ENCODE results near the gene FADS6. TPM values are rescaled to one million over a fixed set of nuclear protein-coding genes. Genes with fewer than 3 reads are reported as not detected.

The FADS6 gene
- total and polyA plus RNA-seq, 12 donors = not detected

- intact Hi-C loops (cut with DNase I) = no loop called here
- H3K9me3 ChIP-seq = no peaks in the 10 kb centered on the region
- peaks cover 6 to 84% (median 73%) of the 10 kb centered on the region in 7 donors for H3K27me3 ChIP-seq
- H3K4me1 ChIP-seq = peaks cover 3 to 11% (median 6%) of the 10 kb centered on the region in 9 donors
- no peaks in the 10 kb centered on the region for H3K36me3 ChIP-seq
- H3K4me3 ChIP-seq = no peak overlapping the region
- H3K27ac ChIP-seq = no peak overlapping the region
- WGBS, 2 donors = 70 to 72% methylated on average over 20 of the region's 20 CpGs
- ATAC-seq (no peak), DNase-seq (no peak)
- TF ChIP-seq CTCF (IDR thresholded peaks at IDR 0.05) = no peak
These were observed 1.2 kb downstream of the FADS6 start for GRCh38 chr17:74892013-74892841.

- intact Hi-C loops (cut with DNase I) = no loop called here
- Histone ChIP-seq H3K4me3 (no peak overlapping the region), H3K27ac (no peak overlapping the region), H3K9me3 (no peaks in the 10 kb centered on the region), H3K36me3 (no peaks in the 10 kb centered on the region), H3K4me1 (peaks cover 3 to 11% (median 6%) of the 10 kb centered on the region in 9 donors), H3K27me3 (peaks cover 6 to 77% (median 65%) of the 10 kb centered on the region in 7 donors)
- DNase-seq = no peak
- no peak for TF ChIP-seq CTCF (IDR thresholded peaks at IDR 0.05)
- 85 to 87% methylated on average over 7 of the region's 7 CpGs for WGBS, 2 donors
- no peak for ATAC-seq
These were observed 2.9 kb downstream of the FADS6 start for GRCh38 chr17:74890554-74890953.

- peaks cover 2 to 7% (median 4%) of the 10 kb centered on the region in 9 donors for H3K4me1 ChIP-seq
- TF ChIP-seq CTCF (IDR thresholded peaks at IDR 0.05) = no peak
- ATAC-seq (no peak), DNase-seq (no peak)
- WGBS, 2 donors = 45 to 46% methylated on average over 13 of the region's 13 CpGs
- no peak overlapping the region for H3K27ac ChIP-seq
- no peaks in the 10 kb centered on the region for H3K36me3 ChIP-seq
- H3K9me3 ChIP-seq = no peaks in the 10 kb centered on the region
- peaks cover 6 to 67% (median 47%) of the 10 kb centered on the region in 7 donors for H3K27me3 ChIP-seq
- intact Hi-C loops (cut with DNase I) = no loop called here
- no peak overlapping the region for H3K4me3 ChIP-seq
These were observed 5.0 kb downstream of the FADS6 start for GRCh38 chr17:74888469-74888868.

GRCh38 chr17:74883241-74883745 is 10.1 kb downstream of the FADS6 start:
- peaks cover 0 to 3% (median 2%) of the 10 kb centered on the region in 9 donors for H3K4me1 ChIP-seq

More at GRCh38 chr17:74883241-74883745, 10.1 kb downstream of the FADS6 start:
- 60 to 67% methylated on average over 15 of the region's 15 CpGs for WGBS, 2 donors
- H3K27ac ChIP-seq = no peak overlapping the region
- intact Hi-C loops (cut with DNase I) = no loop called here
- TF ChIP-seq CTCF (IDR thresholded peaks at IDR 0.05) = no peak
- ATAC-seq (no peak), DNase-seq (no peak)
- H3K9me3 ChIP-seq = no peaks in the 10 kb centered on the region
- H3K27me3 ChIP-seq = peaks cover 0 to 26% (median 7%) of the 10 kb centered on the region in 7 donors
- no peak overlapping the region for H3K4me3 ChIP-seq
- no peaks in the 10 kb centered on the region for H3K36me3 ChIP-seq

Measured in heart right ventricle (tissue), 16 donors.